Liver (tissue), 9 donors: ENCODE data around the gene DNAH8. TPM values are rescaled to one million over a fixed set of nuclear protein-coding genes. Genes with fewer than 3 reads are reported as not detected.

Experiments
- DNase-seq: peaks from one replicate; pipeline ENCODE4 v3.0.0-alpha.2; 2017; ENCODE audit warnings: low spot score
- H3K27ac ChIP-seq, 2 donors: one replicate each; pipeline ENCODE4 v1.7.0; 2013; ENCODE audit warnings: inconsistent platforms in 2 of 2, low read length in 2 of 2, control low read depth in 1 of 2, low read depth in 1 of 2, mild to moderate bottlenecking in 1 of 2
- H3K27me3 ChIP-seq, 4 donors: one replicate each; pipeline versions ENCODE4 v1.6.1 to v1.7.0; 2013; ENCODE audit warnings: low read length in 3 of 4, inconsistent platforms in 1 of 4, mild to moderate bottlenecking in 1 of 4, moderate library complexity in 1 of 4; ENCODE audit not compliant: control insufficient read depth in 4 of 4, insufficient read depth in 4 of 4
- H3K36me3 ChIP-seq, 4 donors: one replicate each; pipeline versions ENCODE4 v1.6.1 to v1.7.0; 2013; ENCODE audit warnings: low read length in 3 of 4, mild to moderate bottlenecking in 3 of 4, low read depth in 1 of 4, moderate library complexity in 1 of 4; ENCODE audit not compliant: control insufficient read depth in 4 of 4, insufficient read depth in 3 of 4
- H3K4me1 ChIP-seq, 4 donors: one replicate each; pipeline versions ENCODE4 v1.6.1 to v1.7.0; 2013; ENCODE audit warnings: low read length in 3 of 4, mild to moderate bottlenecking in 3 of 4, moderate library complexity in 1 of 4; ENCODE audit not compliant: control insufficient read depth in 4 of 4, insufficient read depth in 4 of 4
- H3K4me3 ChIP-seq, 3 donors: one replicate each; pipeline versions ENCODE4 v1.6.1 to v1.7.0; 2013; ENCODE audit warnings: low read length in 3 of 3, control low read depth in 1 of 3, low read depth in 1 of 3, mild to moderate bottlenecking in 1 of 3
- H3K9ac ChIP-seq, 2 donors: one replicate each; pipeline ENCODE4 v1.7.0; 2013; ENCODE audit warnings: low read length in 2 of 2, mild to moderate bottlenecking in 2 of 2, moderate library complexity in 2 of 2, control low read depth in 1 of 2, low read depth in 1 of 2
- H3K9me3 ChIP-seq, 4 donors: one replicate each; pipeline versions ENCODE4 v1.6.1 to v1.7.0; 2013; ENCODE audit warnings: low read length in 3 of 4; ENCODE audit not compliant: control insufficient read depth in 4 of 4
- FOXA1 ChIP-seq: IDR thresholded peaks from 2 replicates; pipeline ENCODE4 v1.6.1; 2016; ENCODE audit warnings: antibody characterized with exemption
- FOXA2 ChIP-seq: IDR thresholded peaks from 2 replicates; pipeline ENCODE4 v1.6.1; 2016; ENCODE audit warnings: antibody characterized with exemption
- GABPA ChIP-seq, 2 donors: IDR thresholded peaks in 1 of 2; conservative IDR thresholded peaks in 1 of 2; 2 replicates each; pipeline ENCODE4 v1.6.1; 2016; ENCODE audit warnings: antibody characterized with exemption in 2 of 2, mild to moderate bottlenecking in 1 of 2, moderate library complexity in 1 of 2
- HNF4A ChIP-seq, 2 donors: conservative IDR thresholded peaks; 2 replicates each; pipeline ENCODE4 v1.6.1; 2016; ENCODE audit warnings: antibody characterized with exemption in 2 of 2, mild to moderate bottlenecking in 2 of 2
- HNF4G ChIP-seq: IDR thresholded peaks from 2 replicates; pipeline ENCODE4 v1.6.1; 2016; ENCODE audit warnings: antibody characterized with exemption
- JUND ChIP-seq, 2 donors: IDR thresholded peaks; 2 replicates each; pipeline ENCODE4 v1.6.1; 2016; ENCODE audit warnings: antibody characterized with exemption in 2 of 2
- NR2F2 ChIP-seq: IDR thresholded peaks from 2 replicates; pipeline ENCODE4 v1.6.1; 2016; ENCODE audit warnings: antibody characterized with exemption
- RAD21 ChIP-seq, 2 donors: IDR thresholded peaks; 2 replicates each; pipeline ENCODE4 v1.6.1; 2016; ENCODE audit warnings: antibody characterized with exemption in 2 of 2, mild to moderate bottlenecking in 2 of 2
- REST ChIP-seq: IDR thresholded peaks from 2 replicates; pipeline ENCODE4 v1.6.1; 2016; ENCODE audit warnings: antibody characterized with exemption, mild to moderate bottlenecking
- RXRA ChIP-seq, 2 donors: IDR thresholded peaks; 2 replicates each; pipeline ENCODE4 v1.6.1; 2017 to 2018; ENCODE audit warnings: antibody characterized with exemption in 2 of 2, mild to moderate bottlenecking in 1 of 2
- SP1 ChIP-seq: IDR thresholded peaks from 2 replicates; pipeline ENCODE4 v1.6.1; 2018; ENCODE audit warnings: antibody characterized with exemption, mild to moderate bottlenecking
- YY1 ChIP-seq: IDR thresholded peaks from 2 replicates; pipeline ENCODE4 v1.6.1; 2016; ENCODE audit warnings: antibody characterized with exemption, mild to moderate bottlenecking
- ZBTB33 ChIP-seq: IDR thresholded peaks from 2 replicates; pipeline ENCODE4 v1.6.1; 2016; ENCODE audit warnings: antibody characterized with exemption
- WGBS: extraction: QIAGEN DNeasy Blood & Tissue Kit; methylation state at CpG from one replicate; pipeline ENCODE4 v1.1.7; 2013; 5-methylcytosine and 5-hydroxymethylcytosine counted together
- polyA plus RNA-seq, 2 donors: library from polyadenylated mRNA; stranded (reverse) in 1 of 2; unstranded in 1 of 2; fragments of 200-250 nt in 1 of 2; fragments of >200 nt in 1 of 2; fragmentation: Nextera tagmentation in 1 of 2; extraction: Ambion mirVana in 1 of 2; gene quantifications; one replicate each; pipeline versions ENCODE4 v1.2.1 to v1.2.3, GENCODE V29; 2013 to 2015
- total RNA-seq, 2 donors: library from RNA; depleted of rRNA; stranded (reverse); fragments of >200 nt; gene quantifications; one replicate each; pipeline ENCODE4 v1.2.3, GENCODE V29; 2014
- TF ChIP-seq, protein P1 (sequence below): IDR thresholded peaks from 2 replicates; pipeline ENCODE4 v1.6.1; 2016; ENCODE audit warnings: antibody characterized with exemption
- TF ChIP-seq, protein P2 (sequence below): IDR thresholded peaks from 2 replicates; pipeline ENCODE4 v1.6.1; 2016; ENCODE audit warnings: antibody characterized with exemption
- TF ChIP-seq, protein P3 (sequence below): fragments of 150-350 bp; IDR thresholded peaks from 2 replicates; pipeline ENCODE4 v1.5.1; 2017; ENCODE audit warnings: improper control_type of control experiment, low read depth, low read length; ENCODE audit not compliant: missing input control
- donor health status: healthy.
- donor health status: healthy.
- donor health status: healthy.
- donor health status: healthy.
- donor health status: healthy.

Gene DNAH8
- total and polyA plus RNA-seq, 4 donors: under 0.01 to 0.05 TPM; not detected in 2

GRCh38 chr6:39016839-39017546 lies 301.9 kb downstream of the DNAH8 start:
- Histone ChIP-seq H3K9ac (no peak overlapping the region), H3K27me3 (no peaks in the 10 kb centered on the region), H3K4me3 (no peak overlapping the region), H3K9me3 (peaks cover 0 to 2% (median 0%) of the 10 kb centered on the region in 4 donors), H3K36me3 (no peaks in the 10 kb centered on the region), H3K4me1 (no peaks in the 10 kb centered on the region), H3K27ac (no peak overlapping the region)
- 88% methylated on average over 7 of the region's 7 CpGs for WGBS
- TF ChIP-seq GABPA (IDR thresholded peaks at IDR 0.05 in 1 of 2, conservative IDR thresholded peaks at IDR 0.05 in 1 of 2) (no peak), REST (no peak), RAD21 (IDR thresholded peaks at IDR 0.05) (no peak), SP1 (no peak), YY1 (no peak), ZBTB33 (no peak), FOXA1 (no peak), HNF4A (conservative IDR thresholded peaks at IDR 0.05) (no peak), NR2F2 (no peak), FOXA2 (no peak), JUND (IDR thresholded peaks at IDR 0.05) (no peak), HNF4G (no peak), RXRA (IDR thresholded peaks at IDR 0.05) (no peak)
- TF ChIP-seq, protein P1, sequence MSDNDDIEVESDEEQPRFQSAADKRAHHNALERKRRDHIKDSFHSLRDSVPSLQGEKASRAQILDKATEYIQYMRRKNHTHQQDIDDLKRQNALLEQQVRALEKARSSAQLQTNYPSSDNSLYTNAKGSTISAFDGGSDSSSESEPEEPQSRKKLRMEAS: no peak
- TF ChIP-seq, protein P2, sequence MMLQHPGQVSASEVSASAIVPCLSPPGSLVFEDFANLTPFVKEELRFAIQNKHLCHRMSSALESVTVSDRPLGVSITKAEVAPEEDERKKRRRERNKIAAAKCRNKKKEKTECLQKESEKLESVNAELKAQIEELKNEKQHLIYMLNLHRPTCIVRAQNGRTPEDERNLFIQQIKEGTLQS: no peak
- TF ChIP-seq, protein P3, sequence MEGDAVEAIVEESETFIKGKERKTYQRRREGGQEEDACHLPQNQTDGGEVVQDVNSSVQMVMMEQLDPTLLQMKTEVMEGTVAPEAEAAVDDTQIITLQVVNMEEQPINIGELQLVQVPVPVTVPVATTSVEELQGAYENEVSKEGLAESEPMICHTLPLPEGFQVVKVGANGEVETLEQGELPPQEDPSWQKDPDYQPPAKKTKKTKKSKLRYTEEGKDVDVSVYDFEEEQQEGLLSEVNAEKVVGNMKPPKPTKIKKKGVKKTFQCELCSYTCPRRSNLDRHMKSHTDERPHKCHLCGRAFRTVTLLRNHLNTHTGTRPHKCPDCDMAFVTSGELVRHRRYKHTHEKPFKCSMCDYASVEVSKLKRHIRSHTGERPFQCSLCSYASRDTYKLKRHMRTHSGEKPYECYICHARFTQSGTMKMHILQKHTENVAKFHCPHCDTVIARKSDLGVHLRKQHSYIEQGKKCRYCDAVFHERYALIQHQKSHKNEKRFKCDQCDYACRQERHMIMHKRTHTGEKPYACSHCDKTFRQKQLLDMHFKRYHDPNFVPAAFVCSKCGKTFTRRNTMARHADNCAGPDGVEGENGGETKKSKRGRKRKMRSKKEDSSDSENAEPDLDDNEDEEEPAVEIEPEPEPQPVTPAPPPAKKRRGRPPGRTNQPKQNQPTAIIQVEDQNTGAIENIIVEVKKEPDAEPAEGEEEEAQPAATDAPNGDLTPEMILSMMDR: no peak
- DNase-seq: no peak
